Ovary (tissue), 3 donors: ENCODE measurements around the gene IGLL1.

Experiments used
- CTCF ChIP-seq, 3 donors: fragments of 450-650 bp in 2 of 3; fragments of 200-600 bp in 1 of 3; IDR thresholded peaks; one replicate each; pipeline versions ENCODE4 v1.5.1 to v1.8.0; 2016 to 2022; ENCODE audit warnings: antibody characterized with exemption in 3 of 3, mild to moderate bottlenecking in 1 of 3
- EP300 ChIP-seq: sonication (generic); formaldehyde crosslinking; IDR thresholded peaks from one replicate; pipeline ENCODE4 v1.6.1; 2017; ENCODE audit warnings: antibody characterized with exemption
- POLR2A ChIP-seq: fragments of 450-650 bp; IDR thresholded peaks from one replicate; pipeline ENCODE4 v1.6.1; 2017; ENCODE audit warnings: antibody characterized with exemption, mild to moderate bottlenecking, moderate library complexity
- donor health status: DM: no; HTN: no; CAD: no.

GRCh38 chr22:23564276-23564675 lies 15.8 kb downstream of the IGLL1 start:
- TF ChIP-seq CTCF (IDR thresholded peaks at IDR 0.05) (no peak), POLR2A (no peak), EP300 (no peak)
